KMS-11 (cell line): ENCODE measurements around the gene CDKN2AIPNL.

ENCODE experiments used
- H2AFZ ChIP-seq: fragments of 200-600 bp; sonication (generic); 2 replicates; pipeline ENCODE4 v1.6.1; 2016; ENCODE audit warnings: antibody characterized with exemption, mixed run types, low read depth
- H3K27ac ChIP-seq: fragments of 200-600 bp; sonication (generic); 2 replicates; pipeline ENCODE4 v1.6.1; 2016; ENCODE audit warnings: mild to moderate bottlenecking, mixed run types
- H3K27me3 ChIP-seq: fragments of 200-600 bp; sonication (generic); 2 replicates; pipeline ENCODE4 v1.6.1; 2017; ENCODE audit warnings: mild to moderate bottlenecking, low read depth, mixed run types, moderate library complexity; ENCODE audit not compliant: insufficient read depth
- H3K36me3 ChIP-seq: fragments of 200-600 bp; sonication (generic); 2 replicates; pipeline ENCODE4 v1.6.1; 2017; ENCODE audit warnings: mild to moderate bottlenecking, mixed run types; ENCODE audit not compliant: insufficient read depth
- H3K4me1 ChIP-seq: fragments of 200-600 bp; sonication (generic); 2 replicates; pipeline ENCODE4 v1.6.1; 2016; ENCODE audit warnings: mild to moderate bottlenecking, low read depth, mixed run types; ENCODE audit not compliant: poor library complexity, severe bottlenecking
- H3K4me2 ChIP-seq: fragments of 200-600 bp; sonication (generic); 2 replicates; pipeline ENCODE4 v1.7.0; 2016; ENCODE audit warnings: mild to moderate bottlenecking, mixed run types
- H3K4me3 ChIP-seq: fragments of 200-600 bp; sonication (generic); IDR thresholded peaks from 2 replicates; pipeline ENCODE4 v1.6.1; 2017; ENCODE audit warnings: low read depth, low read length, mixed read lengths; ENCODE audit not compliant: insufficient read depth
- H3K79me2 ChIP-seq: fragments of 200-600 bp; sonication (generic); 2 replicates; pipeline ENCODE4 v1.6.1; 2016; ENCODE audit warnings: low read depth, mixed run types; ENCODE audit not compliant: insufficient read depth
- H3K9ac ChIP-seq: fragments of 200-600 bp; sonication (generic); 2 replicates; pipeline ENCODE4 v1.6.1; 2016; ENCODE audit warnings: mild to moderate bottlenecking, mixed run types
- H4K20me1 ChIP-seq: fragments of 200-600 bp; sonication (generic); 2 replicates; pipeline ENCODE4 v1.6.1; 2016; ENCODE audit warnings: mild to moderate bottlenecking, mixed run types; ENCODE audit not compliant: insufficient read depth
- CTCF ChIP-seq: fragments of 200-600 bp; sonication (generic); conservative IDR thresholded peaks from 2 replicates; pipeline ENCODE4 v1.6.1; 2017; ENCODE audit warnings: low read depth, mild to moderate bottlenecking, antibody characterized with exemption, low read length, moderate library complexity, mixed read lengths

The CDKN2AIPNL gene

DNA sequence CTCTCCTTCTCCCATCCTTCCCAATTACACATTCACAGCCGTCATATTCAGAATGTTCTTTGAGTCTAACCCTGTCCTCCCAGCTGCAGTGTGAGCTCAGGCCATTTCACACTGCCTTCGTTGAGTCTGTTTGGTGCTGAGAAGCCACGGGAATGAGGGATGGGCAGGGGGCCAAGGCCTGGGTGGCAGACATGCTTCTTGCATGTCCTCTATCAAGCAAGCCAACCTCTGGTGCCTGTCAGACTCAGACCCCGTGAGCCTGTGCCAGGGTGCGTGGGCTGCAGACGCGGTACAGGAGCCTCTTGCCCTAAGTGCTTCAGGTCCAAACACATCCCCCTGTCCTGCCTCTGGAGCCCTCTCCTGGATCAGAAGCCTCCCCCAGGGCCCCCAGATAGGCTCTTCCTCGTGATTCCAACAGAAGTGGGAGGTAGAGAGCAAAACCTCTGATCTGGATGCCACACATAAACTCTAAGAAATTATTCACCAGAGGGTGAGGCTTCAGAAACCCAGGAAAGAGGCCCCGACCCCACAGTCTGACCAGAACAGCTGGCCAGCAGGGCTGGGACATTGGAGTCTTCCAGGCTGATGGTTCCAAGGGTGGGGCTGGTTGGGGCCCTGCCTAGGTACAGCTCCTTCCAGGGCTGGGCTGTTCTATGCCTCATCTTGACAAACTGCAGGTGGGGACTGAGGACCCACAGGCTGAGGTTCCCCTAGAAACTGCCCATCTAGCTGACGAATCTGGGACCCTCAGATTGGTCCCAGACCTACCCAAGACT, 46.7 kb upstream of the CDKN2AIPNL start:
- TF ChIP-seq CTCF: no peak
- Histone ChIP-seq H3K4me3 (no peak overlapping the region), H3K79me2 (no peaks in the 10 kb centered on the region), H3K36me3 (no peaks in the 10 kb centered on the region), H4K20me1 (no peaks in the 10 kb centered on the region), H3K4me2 (no peak overlapping the region), H3K27me3 (no peaks in the 10 kb centered on the region), H3K27ac (no peak overlapping the region), H3K4me1 (peaks cover under 1% of the 10 kb centered on the region), H3K9ac (no peak overlapping the region), H2AFZ (no peak overlapping the region)

DNA sequence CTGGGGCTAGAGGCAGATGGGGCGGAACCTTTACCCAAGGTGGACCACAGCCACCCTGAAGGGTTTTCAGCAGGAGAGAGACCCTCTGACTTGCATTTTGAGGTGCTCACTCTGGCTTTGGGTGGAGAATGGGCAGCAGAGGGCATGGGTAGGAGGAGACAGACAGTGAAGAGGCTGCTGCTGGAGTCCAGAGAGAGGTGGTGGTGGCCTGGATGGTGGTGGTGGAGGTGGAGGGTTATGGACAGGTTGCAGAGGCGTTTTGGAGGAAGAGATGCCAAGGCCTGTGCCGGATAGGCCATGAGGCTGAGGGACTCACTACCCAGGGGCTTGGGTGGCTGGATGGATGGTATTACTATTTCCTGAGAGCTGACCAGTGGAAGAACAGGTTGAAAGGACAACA, 46.1 kb upstream of the CDKN2AIPNL start:
- Histone ChIP-seq H3K9ac (no peak overlapping the region), H3K4me2 (no peak overlapping the region), H3K36me3 (no peaks in the 10 kb centered on the region), H3K27me3 (no peaks in the 10 kb centered on the region), H3K79me2 (no peaks in the 10 kb centered on the region), H3K27ac (no peak overlapping the region), H3K4me3 (no peak overlapping the region), H4K20me1 (no peaks in the 10 kb centered on the region), H3K4me1 (no peaks in the 10 kb centered on the region), H2AFZ (no peak overlapping the region)
- TF ChIP-seq CTCF: no peak

- H3K9ac ChIP-seq: no peak overlapping the region
- no peak overlapping the region for H3K4me2 ChIP-seq
- no peaks in the 10 kb centered on the region for H3K4me1 ChIP-seq
- no peak overlapping the region for H2AFZ ChIP-seq
- no peaks in the 10 kb centered on the region for H4K20me1 ChIP-seq
- no peak for TF ChIP-seq CTCF
- H3K36me3 ChIP-seq: no peaks in the 10 kb centered on the region
- H3K4me3 ChIP-seq: no peak overlapping the region
- no peaks in the 10 kb centered on the region for H3K79me2 ChIP-seq
- H3K27me3 ChIP-seq: no peaks in the 10 kb centered on the region
- H3K27ac ChIP-seq: no peak overlapping the region
Measured at GRCh38 chr5:134456825-134457224, 45.1 kb upstream of the CDKN2AIPNL start.

DNA sequence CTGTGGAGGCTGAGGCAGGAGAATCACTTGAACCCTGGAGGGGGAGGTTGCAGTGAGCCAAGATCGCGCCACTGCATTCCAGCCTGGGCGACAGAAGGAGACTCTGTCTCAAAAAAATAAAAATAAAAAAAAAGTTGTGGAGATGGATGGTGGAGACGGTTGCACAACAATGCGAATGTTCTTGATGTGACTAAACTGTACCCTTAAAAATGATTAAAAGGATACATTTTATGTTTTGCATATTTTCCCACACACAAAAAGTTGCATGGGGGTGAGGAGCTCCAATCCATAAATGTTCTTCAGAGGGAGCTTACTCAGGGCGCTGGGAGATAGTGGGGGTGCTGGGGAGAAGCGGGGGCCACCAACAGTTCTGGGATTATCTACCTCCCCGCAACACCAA, 43.8 kb upstream of the CDKN2AIPNL start:
- no peaks in the 10 kb centered on the region for H3K4me1 ChIP-seq
- H3K36me3 ChIP-seq: no peaks in the 10 kb centered on the region
- H3K79me2 ChIP-seq: no peaks in the 10 kb centered on the region
- no peak overlapping the region for H3K4me2 ChIP-seq
- no peak overlapping the region for H2AFZ ChIP-seq
- TF ChIP-seq CTCF: no peak
- no peaks in the 10 kb centered on the region for H3K27me3 ChIP-seq
- H3K27ac ChIP-seq: no peak overlapping the region
- H3K9ac ChIP-seq: no peak overlapping the region
- no peak overlapping the region for H3K4me3 ChIP-seq
- no peaks in the 10 kb centered on the region for H4K20me1 ChIP-seq
